ENCODE measurements around the gene PLCB1.

GRCh38 chr20:8242827-8243724 is 111.0 kb downstream of the PLCB1 start:
- TF ChIP-seq CTCF (IDR thresholded peaks at IDR 0.05) = no peak
- TF ChIP-seq POLR2AphosphoS5 (IDR thresholded peaks at IDR 0.05) = no peak

Data from breast epithelium (tissue), 3 donors.